Activated T-helper 2 cell treated with anti-CD3 and anti-CD28 coated beads, Interferon-gamma antibody, Interleukin-2, Interleukin-4, amounts not matched to agents 10 μg/mL and 5 μg/mL and 100 μg/mL, durations not matched to agents 14 hours and 24 hours and 36 hours (primary cell): ENCODE measurements around the gene TEAD1. TPM values are rescaled to one million over a fixed set of nuclear protein-coding genes. Genes with fewer than 3 reads are reported as not detected.

Experiments used
- DNase-seq: peaks from one replicate; pipeline ENCODE4 v3.0.0; 2021; ENCODE audit warnings: low spot score
- H3K27ac Mint-ChIP-seq: one replicate; pipeline ENCODE4 v1.8.0; 2021; ENCODE audit warnings: mixed read lengths
- H3K27me3 Mint-ChIP-seq: one replicate; pipeline ENCODE4 v1.8.0; 2021; ENCODE audit warnings: low read depth, mixed read lengths
- H3K36me3 Mint-ChIP-seq: one replicate; pipeline ENCODE4 v1.8.0; 2021; ENCODE audit warnings: low read depth, mixed read lengths
- H3K4me1 Mint-ChIP-seq: one replicate; pipeline ENCODE4 v1.8.0; 2021; ENCODE audit warnings: low read depth, mixed read lengths
- H3K4me3 Mint-ChIP-seq: one replicate; pipeline ENCODE4 v1.8.0; 2021; ENCODE audit warnings: low read depth, mild to moderate bottlenecking, moderate library complexity, mixed read lengths
- H3K9me3 Mint-ChIP-seq: one replicate; pipeline ENCODE4 v1.8.0; 2021; ENCODE audit warnings: mixed read lengths
- intact Hi-C: fragments of 100-400 bp; cut with micrococcal nuclease; formaldehyde crosslinking; loops from one replicate; pipeline ENCODE4 v1.15.1; 2023
- total RNA-seq: library from RNA; stranded (reverse); gene quantifications from 2 replicates; pipeline ENCODE4 v1.2.3, GENCODE V29; 2022

Gene TEAD1
- total RNA-seq, 1 donor from 2014 or later, result 1.3 TPM

DNA sequence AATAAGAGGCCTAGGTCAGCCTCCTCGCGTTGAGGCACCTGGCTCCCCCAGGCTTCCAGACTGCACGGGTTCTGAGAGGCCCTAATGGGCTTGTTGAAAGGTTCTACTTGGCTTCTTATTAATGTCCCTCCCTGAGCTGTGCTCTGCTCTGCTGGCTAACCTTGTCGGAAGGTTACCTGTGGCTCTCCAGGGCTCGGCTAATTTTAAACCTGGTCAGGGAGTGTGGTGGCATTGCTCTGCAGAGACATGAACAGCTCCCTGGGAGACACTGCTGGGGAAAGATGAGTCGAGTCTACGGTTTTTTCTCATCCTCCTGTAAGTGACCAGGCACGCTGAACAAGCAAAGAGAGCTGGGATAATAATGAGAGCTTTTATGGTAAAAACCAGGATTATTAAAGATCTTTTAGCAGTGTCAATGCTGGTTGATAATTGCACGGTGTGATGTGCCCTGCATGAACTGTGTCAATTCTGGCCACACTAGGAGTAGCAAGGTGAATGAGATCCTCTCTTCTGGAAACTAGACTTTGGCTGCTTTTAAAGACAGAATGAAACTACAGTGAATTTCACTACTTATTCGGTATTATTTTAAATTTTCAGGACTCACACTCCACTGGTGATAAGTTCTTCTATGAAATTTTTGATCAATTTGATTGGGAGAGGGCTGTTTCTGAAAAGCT lies 70.7 kb downstream of the TEAD1 start:
- intact Hi-C loops, result no loop called here
- Mint-ChIP-seq H3K27ac (no peak overlapping the region), H3K4me1 (no peaks in the 10 kb centered on the region), H3K9me3 (peaks cover 5% of the 10 kb centered on the region), H3K4me3 (no peak overlapping the region), H3K27me3 (peaks cover 24% of the 10 kb centered on the region), H3K36me3 (no peaks in the 10 kb centered on the region)
- no peak for DNase-seq

DNA sequence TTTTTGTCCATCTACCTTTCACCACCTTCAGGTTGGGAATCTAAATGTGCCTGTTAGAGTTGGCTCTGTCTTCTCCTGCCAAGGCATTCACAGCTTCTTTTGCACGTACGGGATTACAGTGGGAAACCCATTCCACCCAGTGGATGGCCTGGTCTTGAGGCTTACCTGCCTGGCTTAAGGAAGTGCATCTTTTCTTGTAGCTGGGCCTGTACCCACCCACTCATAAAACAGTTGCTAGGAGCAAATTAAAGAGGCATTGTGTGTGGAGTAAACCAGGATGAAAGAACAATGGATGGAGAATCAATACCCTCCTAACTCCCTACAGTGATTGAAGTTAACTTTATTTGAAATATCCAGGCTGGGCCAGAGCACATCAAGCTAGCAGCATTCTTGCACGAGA lies 71.6 kb downstream of the TEAD1 start:
- H3K36me3 Mint-ChIP-seq, result no peaks in the 10 kb centered on the region
- no peak for DNase-seq
- no peak overlapping the region for H3K27ac Mint-ChIP-seq
- H3K27me3 Mint-ChIP-seq, result peaks cover 25% of the 10 kb centered on the region
- intact Hi-C loops, result no loop called here
- no peaks in the 10 kb centered on the region for H3K4me1 Mint-ChIP-seq
- no peaks in the 10 kb centered on the region for H3K9me3 Mint-ChIP-seq
- H3K4me3 Mint-ChIP-seq, result no peak overlapping the region

DNA sequence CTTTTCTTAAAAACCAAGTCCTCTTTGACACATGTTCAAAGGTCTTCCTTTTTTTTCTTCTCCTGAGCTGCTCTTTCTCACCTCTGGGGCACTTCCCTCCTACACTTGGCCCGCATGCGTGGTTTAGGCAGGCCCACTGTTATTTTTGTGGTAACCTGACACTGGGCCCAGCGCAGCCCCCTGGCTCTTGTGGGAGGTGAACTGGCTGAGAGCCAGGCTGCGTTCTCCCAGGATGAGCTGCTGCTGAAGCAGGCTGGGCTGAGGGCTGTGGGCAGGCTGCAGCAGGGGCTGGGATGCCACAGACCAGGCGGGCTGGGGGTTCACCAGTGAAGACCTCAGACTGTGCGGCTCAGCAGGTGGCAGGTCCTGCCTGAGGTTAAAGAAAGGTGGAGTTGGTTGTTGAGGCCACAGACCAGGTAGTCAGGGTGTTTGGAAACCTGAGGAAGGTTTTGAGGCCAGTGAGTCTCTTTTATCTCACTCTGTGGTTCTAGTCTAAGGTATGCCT lies 72.4 kb downstream of the TEAD1 start:
- no peaks in the 10 kb centered on the region for H3K9me3 Mint-ChIP-seq
- peaks cover 20% of the 10 kb centered on the region for H3K27me3 Mint-ChIP-seq
- intact Hi-C loops, result no loop called here
- no peak overlapping the region for H3K4me3 Mint-ChIP-seq
- no peak overlapping the region for H3K27ac Mint-ChIP-seq
- H3K36me3 Mint-ChIP-seq, result no peaks in the 10 kb centered on the region
- H3K4me1 Mint-ChIP-seq, result no peaks in the 10 kb centered on the region
- no peak for DNase-seq

DNA sequence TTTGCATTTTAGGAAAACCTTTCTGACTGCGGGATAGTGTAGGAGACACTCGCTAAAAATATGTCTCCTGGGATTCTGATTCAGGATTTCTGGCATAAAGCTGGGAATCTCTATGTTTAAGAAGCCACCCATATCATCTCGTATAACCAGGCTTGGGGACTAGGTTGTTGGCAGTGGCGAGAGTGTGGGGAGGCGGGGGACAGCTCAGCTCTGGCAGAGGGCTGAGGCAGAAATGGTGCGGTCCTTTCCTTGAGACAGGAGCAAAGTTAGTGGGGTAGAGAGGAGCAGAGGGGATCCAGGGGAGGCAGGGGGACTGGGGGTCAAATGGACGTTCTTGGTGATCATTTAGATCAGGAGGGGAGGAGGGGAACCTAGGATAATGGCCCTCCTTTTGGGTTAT lies 74.3 kb downstream of the TEAD1 start:
- H3K9me3 Mint-ChIP-seq, result no peaks in the 10 kb centered on the region
- H3K36me3 Mint-ChIP-seq, result no peaks in the 10 kb centered on the region
- peaks cover 15% of the 10 kb centered on the region for H3K27me3 Mint-ChIP-seq
- intact Hi-C loops, result no loop called here
- H3K4me1 Mint-ChIP-seq, result no peaks in the 10 kb centered on the region
- no peak for DNase-seq
- no peak overlapping the region for H3K27ac Mint-ChIP-seq
- no peak overlapping the region for H3K4me3 Mint-ChIP-seq

DNA sequence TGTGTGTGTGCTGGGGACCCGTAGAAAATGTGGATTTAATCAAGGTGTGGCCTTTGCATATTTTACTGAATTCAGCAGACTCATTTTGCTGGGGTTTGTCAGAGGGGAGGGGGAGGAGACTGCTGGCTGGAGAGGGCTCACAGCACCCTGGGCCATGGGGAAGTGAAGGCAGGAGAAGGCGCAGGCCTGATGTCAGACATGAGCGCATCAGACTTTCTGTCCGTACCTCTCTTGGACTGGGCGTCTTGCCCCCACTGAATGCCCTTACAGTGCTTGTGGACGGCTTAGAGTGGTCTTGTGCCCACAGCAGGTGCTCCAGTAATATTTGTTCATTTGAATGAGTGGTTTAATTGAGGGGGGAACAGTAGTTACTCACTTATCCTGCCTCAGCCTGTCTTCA lies 75.2 kb downstream of the TEAD1 start:
- intact Hi-C loops, result no loop called here
- Mint-ChIP-seq H3K4me1 (no peaks in the 10 kb centered on the region), H3K9me3 (no peaks in the 10 kb centered on the region), H3K4me3 (no peak overlapping the region), H3K27me3 (peaks cover 16% of the 10 kb centered on the region), H3K27ac (no peak overlapping the region), H3K36me3 (no peaks in the 10 kb centered on the region)
- no peak for DNase-seq

DNA sequence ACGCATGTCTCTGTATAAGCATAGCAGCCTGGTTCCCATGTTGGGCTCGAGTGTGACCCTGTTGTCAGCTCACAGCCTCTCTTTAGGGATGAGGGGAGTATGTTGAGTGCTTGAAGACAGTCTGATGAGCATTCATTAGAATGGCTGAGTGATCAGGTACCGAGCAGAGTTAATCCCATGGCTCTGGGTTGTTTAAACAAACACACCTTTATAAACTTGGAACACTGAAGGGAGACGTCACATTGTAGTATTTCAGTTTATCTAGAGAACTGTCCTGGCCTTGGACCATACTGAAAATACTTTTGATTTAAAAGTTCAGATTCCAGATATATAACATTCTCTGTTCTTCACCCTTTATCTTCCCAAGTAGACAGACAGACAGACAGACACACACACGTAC lies 76.0 kb downstream of the TEAD1 start:
- H3K9me3 Mint-ChIP-seq, result no peaks in the 10 kb centered on the region
- no peak for DNase-seq
- H3K36me3 Mint-ChIP-seq, result no peaks in the 10 kb centered on the region
- intact Hi-C loops, result no loop called here
- no peak overlapping the region for H3K4me3 Mint-ChIP-seq
- no peaks in the 10 kb centered on the region for H3K4me1 Mint-ChIP-seq
- no peak overlapping the region for H3K27ac Mint-ChIP-seq
- H3K27me3 Mint-ChIP-seq, result peaks cover 12% of the 10 kb centered on the region

DNA sequence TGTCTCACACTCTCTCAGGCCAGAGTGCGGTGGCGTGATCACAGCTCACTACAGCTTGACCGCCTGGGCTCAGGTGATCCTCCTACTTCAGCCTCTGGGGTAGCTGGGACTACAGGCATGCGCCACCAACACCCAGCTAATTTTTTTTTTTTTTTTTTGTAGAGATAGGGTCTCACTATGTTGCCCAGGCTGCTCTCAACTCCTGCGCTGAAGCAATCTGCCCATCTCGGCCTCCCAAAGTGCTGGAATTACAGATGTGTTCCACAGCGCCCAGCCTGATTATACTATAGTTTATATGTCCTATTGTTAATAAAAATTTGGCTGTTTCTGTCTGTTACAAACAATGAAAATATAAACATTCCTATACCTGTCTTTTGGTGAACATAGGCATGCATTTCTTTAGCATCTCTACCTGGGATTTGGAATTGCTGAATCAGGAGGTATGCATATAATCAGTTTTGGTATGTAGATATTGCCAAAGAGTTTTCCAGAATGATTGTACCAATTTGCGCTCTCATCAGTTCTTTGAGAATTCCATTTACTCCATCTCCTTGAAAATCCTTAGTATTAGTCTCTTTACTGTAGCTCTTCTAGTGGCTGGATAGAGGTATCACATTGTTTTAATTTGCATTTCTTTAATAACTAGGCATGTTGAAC lies 78.8 kb downstream of the TEAD1 start:
- intact Hi-C loops, result no loop called here
- Mint-ChIP-seq H3K4me1 (no peaks in the 10 kb centered on the region), H3K27me3 (peaks cover 17% of the 10 kb centered on the region), H3K36me3 (no peaks in the 10 kb centered on the region), H3K4me3 (no peak overlapping the region), H3K27ac (no peak overlapping the region), H3K9me3 (no peaks in the 10 kb centered on the region)
- no peak for DNase-seq

DNA sequence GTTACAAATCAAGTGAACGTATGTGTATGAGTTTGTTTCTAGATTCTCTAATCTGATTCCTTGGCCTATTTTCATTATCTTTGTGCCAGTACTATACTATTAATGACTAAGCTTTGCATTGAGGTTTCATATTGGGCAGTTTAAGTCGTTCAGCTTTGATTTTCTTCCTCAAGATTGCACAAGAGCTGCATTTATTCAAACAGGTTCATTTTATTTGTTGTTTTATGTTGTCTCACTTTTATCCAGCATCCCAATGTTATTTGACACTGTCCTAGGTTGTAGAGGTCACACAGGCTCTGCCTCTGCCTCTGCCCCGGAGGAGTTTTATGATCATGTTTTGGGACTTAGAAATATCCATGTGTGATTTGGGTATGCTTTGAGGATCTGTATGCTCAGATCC lies 79.8 kb downstream of the TEAD1 start:
- no peak overlapping the region for H3K4me3 Mint-ChIP-seq
- H3K27ac Mint-ChIP-seq, result no peak overlapping the region
- no peak for DNase-seq
- H3K9me3 Mint-ChIP-seq, result no peaks in the 10 kb centered on the region
- H3K4me1 Mint-ChIP-seq, result no peaks in the 10 kb centered on the region
- H3K36me3 Mint-ChIP-seq, result no peaks in the 10 kb centered on the region
- H3K27me3 Mint-ChIP-seq, result peaks cover 17% of the 10 kb centered on the region
- intact Hi-C loops, result no loop called here

DNA sequence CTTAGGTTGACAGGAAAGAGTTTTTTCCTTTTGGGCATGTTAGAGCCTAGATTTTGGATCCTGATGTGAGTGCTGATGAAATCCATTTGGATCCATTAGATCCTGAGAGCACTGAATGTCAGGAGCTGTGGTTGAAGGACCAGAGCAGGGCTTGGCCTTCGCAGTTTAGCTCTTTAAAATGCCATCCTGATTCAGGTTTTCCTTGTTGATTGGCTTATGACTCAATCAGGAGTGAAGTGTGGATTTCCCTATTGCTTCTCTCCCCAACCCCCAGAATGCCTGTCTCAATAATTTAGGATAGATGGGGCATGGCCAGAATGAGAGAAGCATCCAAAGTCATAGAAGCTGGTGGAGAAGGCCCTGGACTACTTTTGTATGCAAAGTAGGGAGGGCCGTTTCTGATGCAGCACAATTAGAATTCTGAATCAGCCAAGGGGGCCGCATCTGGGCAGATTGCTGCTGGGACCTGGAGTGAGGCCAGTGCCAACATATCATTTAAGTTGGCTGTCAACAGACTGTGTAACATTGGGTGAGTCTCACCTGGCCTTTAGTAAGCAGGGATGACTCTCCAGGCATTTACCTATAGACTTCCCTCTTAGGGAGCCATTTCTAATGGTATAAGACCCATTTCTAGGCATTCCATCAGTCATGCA lies 80.5 kb downstream of the TEAD1 start:
- intact Hi-C loops, result no loop called here
- no peak overlapping the region for H3K27ac Mint-ChIP-seq

DNA sequence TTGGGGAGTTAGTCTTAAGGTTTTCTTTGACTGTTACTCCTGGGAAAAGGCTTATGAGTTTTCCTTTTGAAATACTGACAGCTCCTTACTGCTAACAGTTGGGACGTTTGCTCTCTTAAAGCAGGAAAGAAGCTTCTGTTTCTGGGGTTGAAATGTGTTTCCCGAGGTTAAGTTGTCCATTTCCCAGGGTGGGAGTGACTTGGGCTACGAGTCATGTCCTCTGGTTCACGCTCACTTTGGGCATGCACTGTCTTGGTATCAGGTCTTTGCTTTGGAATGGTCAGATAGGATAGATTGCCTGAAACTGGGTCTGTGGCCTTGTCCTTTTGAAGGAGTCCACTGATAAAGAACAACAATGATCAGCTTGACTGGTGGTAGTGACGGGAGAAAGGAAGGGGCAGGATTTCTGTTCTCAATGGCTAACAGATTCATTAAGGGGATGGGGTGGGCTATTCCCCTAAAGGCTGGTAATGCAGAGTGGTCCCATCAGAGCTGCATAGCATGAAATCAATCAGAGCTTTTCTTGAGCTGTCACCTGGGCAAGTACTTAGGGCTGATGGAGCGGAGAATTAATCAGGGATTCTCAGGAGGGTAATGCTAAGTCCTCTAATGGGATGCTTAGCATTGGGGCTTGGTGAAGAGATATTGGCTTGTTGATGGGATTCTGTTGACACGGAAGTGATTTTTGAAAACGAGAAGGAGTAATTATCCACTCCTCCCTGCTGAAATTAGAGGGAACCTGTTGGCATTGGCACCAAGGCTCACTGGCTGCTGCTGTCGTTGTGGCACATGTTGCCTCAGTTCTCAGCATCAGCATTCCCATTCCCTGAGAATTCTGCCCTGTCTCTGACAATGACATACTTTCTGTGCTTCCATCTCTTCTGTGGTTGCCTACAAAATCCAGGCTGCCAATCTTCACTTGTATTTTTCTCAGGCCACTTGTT lies 81.6 kb downstream of the TEAD1 start:
- Mint-ChIP-seq H3K27ac (no peak overlapping the region), H3K27me3 (peaks cover 18% of the 10 kb centered on the region), H3K4me3 (no peak overlapping the region), H3K9me3 (no peaks in the 10 kb centered on the region), H3K4me1 (no peaks in the 10 kb centered on the region), H3K36me3 (no peaks in the 10 kb centered on the region)
- intact Hi-C loops, result no loop called here
- no peak for DNase-seq

More for the DNA sequence above, 80.5 kb downstream of the TEAD1 start:
- H3K27me3 Mint-ChIP-seq, result peaks cover 19% of the 10 kb centered on the region
- H3K36me3 Mint-ChIP-seq, result no peaks in the 10 kb centered on the region
- no peak for DNase-seq
- no peaks in the 10 kb centered on the region for H3K9me3 Mint-ChIP-seq
- H3K4me1 Mint-ChIP-seq, result no peaks in the 10 kb centered on the region
- H3K4me3 Mint-ChIP-seq, result no peak overlapping the region

DNA sequence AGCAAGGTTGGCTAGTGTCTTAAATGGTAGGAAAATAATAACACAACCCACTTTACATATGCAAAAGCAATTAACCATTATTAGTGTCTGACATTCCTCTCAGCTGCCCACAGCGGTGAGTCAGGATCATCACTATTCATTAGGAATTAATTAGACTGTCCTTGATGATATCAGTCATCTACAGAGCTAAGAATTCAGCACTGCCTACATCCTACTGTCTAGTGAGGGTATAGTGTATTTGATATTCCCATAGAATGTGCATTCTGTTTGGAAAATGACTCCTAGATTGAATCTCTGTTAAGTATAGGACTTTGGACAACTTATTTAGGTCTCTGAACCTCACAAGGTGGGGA lies 82.2 kb downstream of the TEAD1 start:
- H3K27me3 Mint-ChIP-seq, result peaks cover 18% of the 10 kb centered on the region
- no peaks in the 10 kb centered on the region for H3K36me3 Mint-ChIP-seq
- DNase-seq, result no peak
- no peak overlapping the region for H3K27ac Mint-ChIP-seq
- intact Hi-C loops, result no loop called here
- no peaks in the 10 kb centered on the region for H3K4me1 Mint-ChIP-seq
- H3K4me3 Mint-ChIP-seq, result no peak overlapping the region
- no peaks in the 10 kb centered on the region for H3K9me3 Mint-ChIP-seq

DNA sequence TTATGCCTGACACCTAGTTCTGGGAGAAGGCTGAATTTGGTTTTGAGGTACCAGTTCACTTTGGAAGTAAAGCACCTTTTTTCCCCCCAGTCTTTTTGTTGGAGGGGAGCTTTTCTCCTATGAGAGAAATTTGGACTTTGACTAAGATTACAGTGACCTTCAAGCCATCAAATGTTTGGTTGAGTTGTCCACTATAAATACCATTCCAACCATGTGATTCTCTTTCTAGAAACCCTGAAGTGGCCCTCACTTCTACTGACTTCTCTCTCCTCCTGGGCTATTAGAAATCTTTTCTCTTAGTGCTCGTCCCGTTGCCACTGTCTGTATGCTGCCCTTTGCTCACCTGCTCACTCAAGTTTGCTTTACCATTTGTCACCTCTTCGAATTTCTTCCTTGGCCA lies 82.6 kb downstream of the TEAD1 start:
- Mint-ChIP-seq H3K27me3 (peaks cover 21% of the 10 kb centered on the region), H3K4me1 (no peaks in the 10 kb centered on the region), H3K27ac (no peak overlapping the region), H3K36me3 (no peaks in the 10 kb centered on the region), H3K4me3 (no peak overlapping the region), H3K9me3 (no peaks in the 10 kb centered on the region)
- no peak for DNase-seq
- intact Hi-C loops, result no loop called here
